ENCODE data around the gene SLC25A26. TPM values are rescaled to one million over a fixed set of nuclear protein-coding genes. Genes with fewer than 3 reads are reported as not detected.
A peak's percentile ranks its signal among the peaks of the same experiment; 100 is the strongest.

SLC25A26 gene
- total and polyA plus RNA-seq, 2 of the 13 experiments (the other 11 are each of a cell fraction or from before 2014, with no cell fraction given): 23.1 to 32.7 TPM

GRCh38 chr3:66344848-66345578, 124.2 kb downstream of the SLC25A26 start:
- no peaks in the 10 kb centered on the region for H3K9me3 ChIP-seq (ENCODE audit: low read length)
- intact Hi-C loops (cut with micrococcal nuclease; ENCODE audit: unreplicated experiment): loop anchor here (5.0 kb wide), 1 partner anchor 53 kb away; no protein-coding TSS in a partner anchor
- no TSS peak for BruUV-seq (replicated peaks)
- in situ Hi-C loops (cut with HindIII; ENCODE audit: extremely low pct_ligation_motif_present, low pct_unique_long_range_greater_than_20kb): no loop called here
- H3K79me2 ChIP-seq (ENCODE audit: insufficient read depth, low read length): no peaks in the 10 kb centered on the region
- peak; percentile 32; the same call in 2 of the 3 replicates for ATAC-seq
- no peak overlapping the region for H3K4me2 ChIP-seq (ENCODE audit: low read depth, low read length)
- FAIRE-seq: no peak
- H3K4me1 ChIP-seq (ENCODE audit: insufficient read depth, low read length): peaks cover 18% of the 10 kb centered on the region
- WGBS (ENCODE audit: low lambda C conversion rate): 99% methylated on average over 8 of the region's 8 CpGs
- no peaks in the 10 kb centered on the region for H4K20me1 ChIP-seq (ENCODE audit: insufficient read depth, low read length)
- ChIA-PET POLR2A (no interaction called here), CTCF (ENCODE audit: low intra/inter-chr PET ratio, low total read pairs) (no interaction called here)
- H3K27me3 ChIP-seq (ENCODE audit: control insufficient read depth in 1 of 2, insufficient read depth in 2 of 2, low read length in 2 of 2): no peaks in the 10 kb centered on the region
- H3K27ac ChIP-seq (ENCODE audit: extremely low read length, insufficient read depth, low read length): no peak overlapping the region
- H2AFZ ChIP-seq (ENCODE audit: low read length): no peak overlapping the region
- H3K36me3 ChIP-seq (replicated peaks in 1 of 2; ENCODE audit: control insufficient read depth in 1 of 2, insufficient read depth in 2 of 2, low read length in 2 of 2): peaks cover 0 to 2% of the 10 kb centered on the region in 2 experiments; a peak in 1 of 5 replicates
- no peak overlapping the region for H3K4me3 ChIP-seq (replicated peaks in 1 of 3; ENCODE audit: insufficient read depth in 1 of 3, low read depth in 2 of 3, low read length in 3 of 3)
- no peak for TF ChIP-seq NR2C2 (CRISPR knock-in tag; IDR thresholded peaks at IDR 0.05; ENCODE audit: borderline replicate concordance)
- TF ChIP-seq GABPB1 (CRISPR knock-in tag; IDR thresholded peaks at IDR 0.05): no peak
- TF ChIP-seq PBX2 (CRISPR knock-in tag; IDR thresholded peaks at IDR 0.05): no peak
- TF ChIP-seq ISL2 (CRISPR knock-in tag; IDR thresholded peaks at IDR 0.05): no peak
- no peak for TF ChIP-seq RFX5 (IDR thresholded peaks at IDR 0.05; ENCODE audit: low read depth, low read length)
- no peak for TF ChIP-seq GLI4 (CRISPR knock-in tag; IDR thresholded peaks at IDR 0.05; ENCODE audit: borderline replicate concordance)
- no peak for TF ChIP-seq MYC (CRISPR knock-in tag; IDR thresholded peaks at IDR 0.05; ENCODE audit: borderline replicate concordance)
- TF ChIP-seq, protein P1, sequence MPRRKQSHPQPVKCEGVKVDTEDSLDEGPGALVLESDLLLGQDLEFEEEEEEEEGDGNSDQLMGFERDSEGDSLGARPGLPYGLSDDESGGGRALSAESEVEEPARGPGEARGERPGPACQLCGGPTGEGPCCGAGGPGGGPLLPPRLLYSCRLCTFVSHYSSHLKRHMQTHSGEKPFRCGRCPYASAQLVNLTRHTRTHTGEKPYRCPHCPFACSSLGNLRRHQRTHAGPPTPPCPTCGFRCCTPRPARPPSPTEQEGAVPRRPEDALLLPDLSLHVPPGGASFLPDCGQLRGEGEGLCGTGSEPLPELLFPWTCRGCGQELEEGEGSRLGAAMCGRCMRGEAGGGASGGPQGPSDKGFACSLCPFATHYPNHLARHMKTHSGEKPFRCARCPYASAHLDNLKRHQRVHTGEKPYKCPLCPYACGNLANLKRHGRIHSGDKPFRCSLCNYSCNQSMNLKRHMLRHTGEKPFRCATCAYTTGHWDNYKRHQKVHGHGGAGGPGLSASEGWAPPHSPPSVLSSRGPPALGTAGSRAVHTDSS (CRISPR knock-in tag; conservative IDR thresholded peaks at IDR 0.05): no peak
- no peak for TF ChIP-seq ZNF564 (CRISPR knock-in tag; IDR thresholded peaks at IDR 0.05)
- TF ChIP-seq, protein P2, sequence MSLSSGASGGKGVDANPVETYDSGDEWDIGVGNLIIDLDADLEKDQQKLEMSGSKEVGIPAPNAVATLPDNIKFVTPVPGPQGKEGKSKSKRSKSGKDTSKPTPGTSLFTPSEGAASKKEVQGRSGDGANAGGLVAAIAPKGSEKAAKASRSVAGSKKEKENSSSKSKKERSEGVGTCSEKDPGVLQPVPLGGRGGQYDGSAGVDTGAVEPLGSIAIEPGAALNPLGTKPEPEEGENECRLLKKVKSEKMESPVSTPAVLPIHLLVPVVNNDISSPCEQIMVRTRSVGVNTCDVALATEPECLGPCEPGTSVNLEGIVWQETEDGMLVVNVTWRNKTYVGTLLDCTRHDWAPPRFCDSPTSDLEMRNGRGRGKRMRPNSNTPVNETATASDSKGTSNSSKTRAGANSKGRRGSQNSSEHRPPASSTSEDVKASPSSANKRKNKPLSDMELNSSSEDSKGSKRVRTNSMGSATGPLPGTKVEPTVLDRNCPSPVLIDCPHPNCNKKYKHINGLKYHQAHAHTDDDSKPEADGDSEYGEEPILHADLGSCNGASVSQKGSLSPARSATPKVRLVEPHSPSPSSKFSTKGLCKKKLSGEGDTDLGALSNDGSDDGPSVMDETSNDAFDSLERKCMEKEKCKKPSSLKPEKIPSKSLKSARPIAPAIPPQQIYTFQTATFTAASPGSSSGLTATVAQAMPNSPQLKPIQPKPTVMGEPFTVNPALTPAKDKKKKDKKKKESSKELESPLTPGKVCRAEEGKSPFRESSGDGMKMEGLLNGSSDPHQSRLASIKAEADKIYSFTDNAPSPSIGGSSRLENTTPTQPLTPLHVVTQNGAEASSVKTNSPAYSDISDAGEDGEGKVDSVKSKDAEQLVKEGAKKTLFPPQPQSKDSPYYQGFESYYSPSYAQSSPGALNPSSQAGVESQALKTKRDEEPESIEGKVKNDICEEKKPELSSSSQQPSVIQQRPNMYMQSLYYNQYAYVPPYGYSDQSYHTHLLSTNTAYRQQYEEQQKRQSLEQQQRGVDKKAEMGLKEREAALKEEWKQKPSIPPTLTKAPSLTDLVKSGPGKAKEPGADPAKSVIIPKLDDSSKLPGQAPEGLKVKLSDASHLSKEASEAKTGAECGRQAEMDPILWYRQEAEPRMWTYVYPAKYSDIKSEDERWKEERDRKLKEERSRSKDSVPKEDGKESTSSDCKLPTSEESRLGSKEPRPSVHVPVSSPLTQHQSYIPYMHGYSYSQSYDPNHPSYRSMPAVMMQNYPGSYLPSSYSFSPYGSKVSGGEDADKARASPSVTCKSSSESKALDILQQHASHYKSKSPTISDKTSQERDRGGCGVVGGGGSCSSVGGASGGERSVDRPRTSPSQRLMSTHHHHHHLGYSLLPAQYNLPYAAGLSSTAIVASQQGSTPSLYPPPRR (CRISPR knock-in tag; IDR thresholded peaks at IDR 0.05; ENCODE audit: borderline replicate concordance): no peak
- no peak overlapping the region for H3K9ac ChIP-seq (ENCODE audit: insufficient read depth, low read depth, low read length)
- DNase-seq (ENCODE audit: low spot score): no peak
